DMS114 treated with DMSO at 0.1 percent for 48 hours (cell line): ENCODE data around the gene RIC3.

Experiments
- DNase-seq: peaks from one replicate; lab custom pipeline; 2025; ENCODE audit not compliant: unreplicated experiment; lab: John Stamatoyannopoulos, UW

The RIC3 gene

DNA sequence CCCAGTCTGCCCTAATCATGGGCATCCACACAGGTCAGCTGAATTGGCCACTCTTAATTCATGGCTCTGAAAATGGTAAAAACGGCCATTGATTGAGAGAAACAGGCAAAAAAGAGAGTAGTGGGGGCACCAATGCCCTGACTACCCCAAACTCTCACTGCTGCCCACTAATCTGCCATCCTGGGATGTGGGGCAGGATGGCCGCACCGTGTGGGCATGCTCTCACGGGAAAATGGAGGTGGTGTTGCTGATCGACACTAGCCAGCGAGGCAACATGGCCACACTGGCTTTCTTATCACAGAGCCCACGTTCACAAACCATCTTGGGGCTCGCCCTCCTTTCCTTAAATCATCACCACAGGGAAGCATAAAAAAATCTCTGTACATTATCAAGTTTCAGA is 99.1 kb downstream of the RIC3 start:
- DNase-seq, result no peak

DNA sequence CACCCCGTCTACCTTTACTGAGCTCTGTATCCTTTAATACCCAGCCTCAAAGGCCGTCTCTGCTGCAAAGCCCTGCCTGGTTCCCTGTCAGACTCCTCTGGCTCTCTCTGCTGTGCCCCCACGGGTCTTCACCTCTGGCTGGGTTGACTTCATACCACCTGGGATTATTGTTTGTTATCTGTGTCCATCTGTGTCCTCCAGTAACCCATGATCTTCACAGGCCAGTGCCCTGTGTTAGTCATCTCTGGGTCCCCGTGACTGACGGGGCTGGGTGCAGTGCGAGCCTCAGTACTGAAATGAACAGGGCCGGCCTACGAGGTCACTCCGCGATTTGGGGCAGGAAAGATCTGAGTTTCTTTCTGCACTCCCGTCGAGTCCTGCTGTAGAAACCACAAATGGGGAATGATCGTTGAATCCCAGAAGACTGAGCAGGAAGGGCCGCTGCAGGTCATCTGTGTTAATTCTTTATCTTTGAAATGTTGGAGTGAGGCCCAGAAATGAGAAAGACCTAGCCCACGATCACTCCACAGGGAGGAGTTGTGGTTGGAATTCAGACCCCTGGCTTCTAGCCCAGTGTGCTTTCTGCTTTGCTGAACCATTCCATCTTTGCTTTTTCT is 100.1 kb downstream of the RIC3 start:
- no peak for DNase-seq

DNA sequence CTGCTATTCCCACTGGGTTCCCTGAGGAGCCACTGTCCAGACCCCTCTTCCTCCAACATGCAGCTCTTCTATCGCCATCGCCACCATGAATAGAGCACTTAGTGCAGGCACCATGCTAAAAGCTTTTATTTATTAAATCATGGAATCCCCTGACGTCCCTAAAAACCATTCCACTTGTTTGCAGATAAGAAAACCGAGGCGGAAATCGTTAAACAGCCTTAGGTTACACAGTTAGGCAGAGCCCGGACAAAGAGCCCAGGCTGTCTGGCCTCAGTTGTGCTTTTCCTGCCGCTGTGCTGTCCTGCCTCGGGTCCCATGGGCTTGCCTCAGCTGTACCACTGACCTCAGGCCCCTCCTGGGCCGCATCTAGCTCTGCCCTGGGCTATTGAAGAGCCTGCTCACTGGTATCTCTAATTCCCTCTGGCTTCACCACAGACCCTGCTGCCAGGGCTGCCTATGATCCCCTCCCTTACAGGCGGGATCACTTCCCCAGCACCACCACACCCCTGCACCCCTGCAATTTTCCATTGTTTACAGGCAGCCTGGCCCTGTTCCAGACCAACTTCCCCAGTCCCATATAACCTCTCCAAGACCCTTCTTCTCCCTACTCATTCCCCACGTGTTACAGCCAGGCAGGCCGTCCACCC is 100.8 kb downstream of the RIC3 start:
- DNase-seq, result no peak

DNA sequence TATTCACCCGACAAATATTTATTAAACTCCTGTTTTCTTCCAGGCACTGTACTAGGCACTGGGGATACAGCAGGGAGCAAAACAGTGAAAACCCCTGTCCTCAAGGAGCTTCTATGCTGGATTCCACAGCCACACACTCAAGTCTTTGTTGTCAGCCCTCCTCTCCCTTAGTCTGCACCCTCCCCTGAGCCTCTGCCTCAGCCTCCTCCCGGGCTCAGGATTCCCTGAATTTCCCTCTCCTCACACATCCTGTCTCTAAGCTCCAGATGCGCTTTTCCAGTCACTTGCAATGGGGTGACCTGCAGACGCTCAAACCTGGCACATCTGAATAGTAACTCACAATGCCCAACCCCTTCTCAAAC is 101.3 kb downstream of the RIC3 start:
- no peak for DNase-seq

DNA sequence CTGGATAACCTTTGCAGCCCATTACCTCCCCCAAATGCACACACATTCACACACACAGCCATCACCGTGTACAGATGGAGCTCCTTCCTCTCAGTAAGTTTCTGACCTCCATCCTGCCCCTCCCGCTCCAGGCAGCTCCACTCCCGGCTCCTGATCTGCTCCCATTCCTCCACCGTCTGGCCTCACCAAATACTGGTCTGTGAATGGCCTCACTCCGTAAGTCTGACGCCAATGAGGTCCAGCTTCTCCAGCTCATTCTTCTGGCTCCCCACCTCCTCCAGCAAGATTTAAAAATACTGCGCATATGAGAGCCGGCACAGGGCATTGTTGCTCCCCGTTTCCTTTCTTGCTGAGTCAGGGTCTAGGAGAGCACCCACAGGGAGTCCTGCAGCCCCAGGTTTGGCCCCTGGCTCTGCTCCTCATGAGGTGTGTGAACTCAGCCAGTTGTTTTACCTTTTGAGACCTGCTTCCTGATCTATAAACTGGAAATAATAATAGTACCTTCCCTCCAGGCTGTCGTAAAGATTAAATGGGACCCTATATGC is 101.8 kb downstream of the RIC3 start:
- DNase-seq, result no peak

DNA sequence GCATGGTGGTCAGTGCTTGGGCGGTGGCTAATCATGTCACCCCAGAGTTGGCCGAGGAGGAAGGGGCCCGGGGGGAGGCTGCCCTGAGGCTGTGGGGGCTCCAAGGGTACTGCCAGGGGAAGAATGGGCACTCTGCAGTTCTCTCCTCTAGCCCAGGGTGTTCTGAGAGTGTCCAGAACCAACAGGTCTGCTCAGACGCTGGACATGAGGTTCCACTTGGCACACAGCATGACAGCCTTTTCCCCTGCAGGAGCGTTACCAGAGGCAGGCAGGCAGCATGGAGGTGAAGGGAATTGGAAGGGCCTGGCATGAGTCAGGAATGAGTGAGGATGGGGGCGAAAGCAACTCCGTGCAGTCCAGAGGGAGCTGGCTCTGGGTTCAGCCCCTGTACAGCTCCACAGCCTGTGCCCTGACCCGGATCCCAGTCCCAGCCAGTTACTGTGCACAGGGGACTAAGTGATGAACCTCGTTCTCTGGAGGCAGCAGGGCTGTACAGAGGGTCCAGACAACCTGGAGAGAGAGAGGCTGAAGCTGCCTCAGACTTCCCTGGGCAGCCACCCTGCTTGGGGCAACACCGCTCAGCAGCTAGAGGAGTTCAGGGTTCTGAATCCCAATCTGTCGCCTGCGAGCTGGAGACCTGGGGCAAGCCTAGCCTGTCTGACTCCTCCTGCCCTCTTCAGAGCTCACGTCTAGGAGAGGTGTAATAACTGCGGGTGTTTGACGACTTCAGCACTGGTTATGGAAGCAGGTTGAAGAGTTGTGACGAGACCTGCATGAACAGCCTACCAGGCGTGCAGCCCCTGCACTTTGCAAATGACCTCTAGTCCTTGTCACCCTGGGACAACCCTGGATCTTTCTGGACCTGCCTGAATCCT is 102.6 kb downstream of the RIC3 start:
- DNase-seq, result no peak

DNA sequence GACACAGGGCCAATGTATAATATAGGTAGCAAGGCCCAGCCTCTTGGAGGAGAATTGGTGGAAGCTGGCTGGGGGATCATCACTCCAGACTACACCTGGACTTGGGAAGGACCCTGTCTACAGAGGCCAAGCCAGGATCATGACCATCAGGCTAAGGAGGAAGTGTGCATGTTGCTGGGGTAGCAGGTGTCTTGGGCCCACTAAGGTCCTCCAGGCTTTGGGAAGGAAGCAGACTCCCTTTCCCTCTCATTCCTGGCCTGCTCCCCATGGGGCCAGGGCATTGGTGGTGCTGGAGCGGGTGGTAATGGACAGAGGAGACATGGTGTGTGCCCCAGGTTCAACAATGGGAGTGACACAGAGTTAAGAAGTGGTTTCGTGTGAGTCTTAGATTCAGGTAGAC is 103.8 kb downstream of the RIC3 start:
- DNase-seq, result no peak

DNA sequence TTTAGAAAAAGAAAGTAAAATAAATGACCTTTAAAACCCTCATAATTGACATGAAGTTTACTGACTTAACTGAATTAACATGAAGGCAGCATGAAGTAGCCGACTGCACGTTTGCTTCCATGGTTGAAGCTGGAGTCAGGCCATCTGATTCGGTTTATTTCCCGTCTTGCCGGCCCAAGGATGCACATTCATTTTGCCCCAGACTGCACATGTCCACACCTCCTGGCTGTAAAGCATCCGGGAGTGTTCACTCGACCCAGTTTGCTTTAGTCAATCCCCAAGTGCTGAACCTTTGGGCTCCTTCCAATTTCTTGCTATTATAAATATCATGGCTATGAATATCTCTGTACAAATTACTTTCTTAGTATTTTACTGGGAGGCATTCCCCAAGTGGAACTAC is 105.5 kb downstream of the RIC3 start:
- DNase-seq, result no peak

DNA sequence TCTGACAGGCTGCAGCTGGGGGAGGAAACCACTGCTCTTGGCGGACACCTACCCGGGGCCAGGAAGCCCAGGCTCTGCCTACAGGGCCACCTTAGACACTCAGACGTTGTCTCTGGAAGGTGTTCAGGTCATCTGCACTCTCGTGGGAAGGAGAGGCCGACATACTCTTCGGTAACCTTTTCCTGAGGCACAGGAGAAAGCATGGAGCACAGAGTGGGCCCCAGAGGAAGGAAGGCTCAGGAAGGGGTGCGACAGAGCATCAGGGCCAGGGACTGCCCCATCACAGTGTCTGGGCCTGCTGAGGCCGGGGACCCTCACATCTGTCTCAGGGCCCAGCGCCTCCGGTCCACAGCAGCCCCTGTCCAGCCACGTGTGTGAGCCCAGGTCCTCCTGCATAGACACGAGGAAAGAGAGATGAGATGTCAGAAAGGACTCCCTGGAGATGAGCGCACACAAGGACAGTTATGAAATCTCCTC is 106.0 kb downstream of the RIC3 start:
- DNase-seq, result no peak

DNA sequence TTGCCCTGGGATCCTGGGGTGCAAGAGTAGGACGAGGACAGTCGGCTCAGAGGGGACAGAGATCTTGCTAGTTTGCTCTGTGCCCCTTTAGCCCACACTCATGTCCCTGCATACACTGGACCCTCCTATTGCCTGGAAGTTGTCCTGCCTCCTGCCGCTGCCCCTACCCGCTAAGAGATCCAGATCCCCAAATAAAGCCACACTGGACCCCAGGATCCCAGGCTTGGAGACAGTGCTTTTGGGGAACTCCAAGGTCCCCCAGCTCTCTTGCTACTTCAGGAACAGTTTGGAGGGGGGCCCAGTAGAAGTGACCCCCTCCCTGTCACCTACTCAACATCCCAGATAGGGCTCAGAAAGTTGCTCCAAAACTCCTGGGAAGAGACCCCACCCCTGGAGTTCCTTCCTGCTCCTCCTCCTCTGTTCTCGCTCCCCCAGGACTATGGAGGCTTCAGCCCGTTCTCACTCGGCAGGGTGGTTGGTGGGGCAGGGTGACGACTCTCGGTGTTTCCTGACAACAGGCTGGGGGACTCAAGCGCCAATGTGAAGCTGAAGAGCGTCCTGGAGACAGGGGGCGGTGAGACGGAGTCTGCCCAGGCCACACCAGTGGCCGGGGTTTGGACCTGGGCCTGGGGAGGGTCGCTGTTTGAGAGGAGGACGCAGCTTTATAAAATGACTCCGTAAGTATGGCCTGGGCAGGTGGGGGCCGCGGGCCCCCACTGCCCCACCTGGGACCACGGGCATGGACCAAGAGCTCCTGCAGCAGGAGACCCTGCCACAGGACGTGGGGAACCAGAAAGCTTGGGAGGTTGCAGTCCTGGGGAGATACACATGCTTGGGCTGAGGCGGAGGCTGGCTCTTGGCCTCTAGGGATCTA is 107.0 kb downstream of the RIC3 start:
- no peak for DNase-seq

DNA sequence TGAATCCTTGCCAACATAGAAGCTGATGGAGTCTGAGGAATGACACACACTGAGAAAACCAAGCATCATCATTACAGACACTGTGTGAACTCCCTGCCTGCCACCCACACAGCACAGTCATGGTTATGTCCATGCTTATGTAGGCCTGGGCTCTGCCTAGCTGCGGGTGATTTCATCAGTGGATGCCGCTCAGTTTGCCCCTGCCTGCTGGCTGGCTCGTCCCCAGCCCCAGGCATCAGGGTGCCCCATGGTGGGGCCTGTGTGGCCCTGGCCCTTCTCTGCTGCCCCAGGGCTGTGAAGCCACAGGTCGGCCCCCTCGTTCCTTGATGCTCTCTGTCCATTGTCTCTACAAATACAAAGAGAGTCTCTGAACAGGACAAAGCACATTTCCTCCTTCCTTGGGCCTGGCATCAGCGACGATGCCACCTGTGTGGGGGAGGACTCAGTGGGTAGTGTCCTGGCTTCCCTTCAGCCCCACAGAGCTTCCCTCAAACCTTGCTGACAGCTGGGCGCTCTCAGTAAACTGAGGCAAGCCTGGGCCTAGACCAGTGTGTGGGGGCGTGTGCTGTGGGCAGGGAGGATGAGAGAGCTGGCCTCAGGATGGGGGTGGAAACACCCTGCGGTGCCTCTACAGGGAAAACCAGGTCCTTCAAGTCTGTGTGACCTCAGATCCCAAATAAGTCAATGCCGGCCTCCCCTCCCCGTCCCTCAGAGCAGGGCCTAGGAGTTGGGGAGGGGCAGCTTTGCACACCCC is 107.8 kb downstream of the RIC3 start:
- DNase-seq, result no peak

DNA sequence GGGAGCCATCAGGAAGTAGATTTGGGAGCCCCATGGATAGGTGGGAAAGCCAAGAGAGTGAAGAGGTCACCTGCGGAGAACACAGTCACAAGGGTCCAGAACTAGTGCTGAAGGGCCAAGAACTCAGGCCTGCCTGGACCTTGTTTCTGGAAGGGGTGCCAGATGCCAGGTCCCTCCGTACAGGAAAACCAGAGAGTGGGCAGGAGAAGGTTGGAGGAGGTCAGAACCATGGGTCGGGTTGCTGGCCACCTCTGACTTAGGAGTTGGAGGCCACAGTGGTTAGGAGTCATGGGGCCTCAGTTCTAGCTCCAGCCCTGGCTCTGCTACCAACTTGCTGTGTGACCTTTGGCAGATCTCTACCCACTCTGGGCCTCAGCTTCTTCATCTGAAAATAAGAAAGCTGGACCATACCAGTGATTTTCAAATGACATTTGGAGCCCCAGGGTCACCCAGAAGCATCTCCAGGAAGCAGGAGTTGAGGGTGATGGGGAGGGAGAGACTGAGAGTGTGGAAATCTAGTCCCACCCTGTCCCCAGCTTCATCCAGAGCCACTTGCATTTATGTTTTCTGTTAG is 108.6 kb downstream of the RIC3 start:
- DNase-seq, result no peak

DNA sequence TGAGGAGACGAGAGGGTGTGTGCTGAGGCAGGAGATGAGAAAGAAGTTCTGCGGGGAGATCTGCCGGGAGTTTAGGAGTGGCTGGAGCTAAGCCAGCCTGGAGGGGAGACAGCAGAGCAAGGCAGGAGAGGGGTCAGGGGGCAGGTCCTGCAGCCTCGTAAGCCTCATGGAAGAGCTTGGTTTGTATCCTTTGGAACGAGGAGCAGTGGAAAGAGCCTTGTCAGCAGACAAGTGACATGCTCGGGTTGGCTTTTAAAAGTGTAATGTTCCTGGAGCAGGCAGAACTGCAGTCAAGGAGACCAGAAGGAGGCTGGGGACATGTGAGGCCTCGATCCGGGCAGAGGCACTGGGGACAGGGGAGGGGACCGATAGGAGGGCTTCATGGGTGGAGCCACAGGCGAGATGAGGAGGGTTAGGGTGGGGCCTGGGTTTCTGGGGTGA is 109.2 kb downstream of the RIC3 start:
- DNase-seq, result no peak

DNA sequence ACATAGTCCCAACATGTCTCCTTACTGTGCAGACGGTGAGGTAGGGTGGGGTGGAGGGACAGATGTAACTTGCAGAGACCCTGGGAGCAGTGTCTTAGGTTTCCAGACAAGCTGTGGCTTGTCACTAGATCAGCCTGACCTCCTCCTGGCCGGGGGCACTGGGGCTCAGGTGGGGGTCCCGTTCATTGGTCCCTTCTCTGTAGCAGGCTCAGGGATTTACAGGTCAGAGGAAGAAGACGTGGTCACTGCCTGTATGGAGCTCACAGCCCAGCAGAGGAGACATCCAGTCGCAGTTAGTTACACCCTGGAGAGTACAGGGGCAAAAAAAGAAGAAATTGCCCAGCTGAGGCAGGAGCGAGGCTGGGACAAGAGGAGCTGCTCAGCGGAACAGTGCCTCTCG is 109.8 kb downstream of the RIC3 start:
- no peak for DNase-seq

DNA sequence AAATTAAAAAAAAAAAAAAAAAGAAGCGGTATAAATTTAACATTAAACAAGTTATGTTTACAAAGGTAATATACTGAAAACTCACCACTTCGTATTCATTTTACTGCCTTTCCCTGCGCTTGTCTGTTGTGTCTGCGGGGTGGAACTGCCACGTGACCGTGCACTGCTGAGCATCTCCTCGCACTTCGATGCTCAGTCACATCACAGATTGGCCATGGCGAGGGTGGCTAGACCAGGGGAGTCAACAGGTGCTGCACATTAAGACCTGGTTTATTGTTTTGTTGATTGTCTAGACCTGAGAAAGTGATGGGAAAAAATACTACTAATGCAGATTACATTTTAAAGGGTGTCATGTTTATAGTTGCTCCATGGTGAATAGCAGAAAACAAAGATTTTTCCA is 110.6 kb downstream of the RIC3 start:
- DNase-seq, result no peak

DNA sequence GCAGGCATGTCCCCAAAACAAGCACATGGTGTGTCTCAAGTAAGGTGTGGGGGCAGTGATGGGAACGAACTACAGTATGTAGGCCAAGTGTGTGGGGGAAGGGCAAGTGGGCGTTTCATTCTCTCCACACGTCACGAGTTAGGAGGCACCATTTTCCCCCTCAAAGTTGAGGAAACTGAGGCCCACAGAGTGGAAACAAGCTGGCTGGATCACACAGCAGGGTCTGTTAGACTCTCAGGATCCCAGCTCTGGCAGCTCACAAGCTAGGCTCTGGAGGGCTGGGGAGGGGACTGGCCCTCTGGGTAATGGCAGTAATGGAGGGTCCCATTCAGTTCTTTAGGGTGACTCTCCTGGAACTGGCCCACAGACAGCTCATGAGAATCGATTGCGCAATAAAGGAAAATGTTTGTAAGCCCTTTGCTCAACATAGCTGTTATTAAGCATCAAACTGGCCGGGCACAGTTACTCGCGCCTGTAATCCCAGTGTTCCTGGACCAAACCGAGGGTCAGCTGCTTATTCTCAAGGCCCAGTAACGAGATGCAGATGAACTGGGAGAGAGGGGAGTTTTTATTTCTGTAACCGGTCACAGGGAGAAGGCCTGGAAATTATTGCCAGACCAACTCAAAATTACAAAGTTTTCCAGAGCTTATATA is 111.9 kb downstream of the RIC3 start:
- no peak for DNase-seq
